SK-N-SH (cell line): ENCODE data around the gene GNB1L.

ENCODE experiments used
- EP300 ChIP-seq, 2 experiments: IDR thresholded peaks; 2 replicates each; pipeline versions ENCODE4 v1.4.0 to v1.6.1; 2012; ENCODE audit warnings: borderline replicate concordance in 1 of 2, low read depth in 1 of 2, low read length in 1 of 2
- GABPA ChIP-seq: IDR thresholded peaks from 2 replicates; pipeline ENCODE4 v1.4.0; 2012; ENCODE audit warnings: low read depth, mild to moderate bottlenecking
- MXI1 ChIP-seq: IDR thresholded peaks from 2 replicates; pipeline ENCODE4 v1.6.1; 2012; ENCODE audit warnings: mild to moderate bottlenecking, low read depth, low read length, improper control_type of control experiment
- RAD21 ChIP-seq: IDR thresholded peaks from 2 replicates; pipeline ENCODE4 v1.6.1; 2012; ENCODE audit warnings: mild to moderate bottlenecking, low read length
- RCOR1 ChIP-seq: fragments of 150-350 bp; IDR thresholded peaks from 2 replicates; pipeline ENCODE4 v1.6.1; 2017; ENCODE audit warnings: antibody characterized with exemption, low read length
- RXRA ChIP-seq: IDR thresholded peaks from 2 replicates; pipeline ENCODE4 v1.4.0; 2012; ENCODE audit warnings: low read depth, mild to moderate bottlenecking, borderline replicate concordance
- SMC3 ChIP-seq: IDR thresholded peaks from 2 replicates; pipeline ENCODE4 v1.6.1; 2012; ENCODE audit warnings: low read depth, low read length, improper control_type of control experiment
- TF ChIP-seq, protein P1 (sequence below): fragments of 150-350 bp; IDR thresholded peaks from 2 replicates; pipeline ENCODE4 v1.6.1; 2017; ENCODE audit warnings: antibody characterized with exemption, low read length, low read depth, borderline replicate concordance
- TF ChIP-seq, protein P2 (sequence below): fragments of 200-600 bp; sonication (generic); IDR thresholded peaks from 2 replicates; pipeline ENCODE4 v1.6.1; 2017; ENCODE audit warnings: antibody characterized with exemption, mild to moderate bottlenecking, moderate library complexity
- TF ChIP-seq, protein P3 (sequence below): fragments of 150-350 bp; IDR thresholded peaks from 2 replicates; pipeline ENCODE4 v1.6.1; 2016; ENCODE audit warnings: mild to moderate bottlenecking, low read depth, low read length
- TF ChIP-seq, protein P4 (sequence below): IDR thresholded peaks from 2 replicates; pipeline ENCODE4 v1.4.0; 2012; ENCODE audit warnings: low read depth, borderline replicate concordance
- TF ChIP-seq, protein P5 (sequence below): IDR thresholded peaks from 2 replicates; pipeline ENCODE4 v1.4.0; 2012; ENCODE audit warnings: low read depth

DNA sequence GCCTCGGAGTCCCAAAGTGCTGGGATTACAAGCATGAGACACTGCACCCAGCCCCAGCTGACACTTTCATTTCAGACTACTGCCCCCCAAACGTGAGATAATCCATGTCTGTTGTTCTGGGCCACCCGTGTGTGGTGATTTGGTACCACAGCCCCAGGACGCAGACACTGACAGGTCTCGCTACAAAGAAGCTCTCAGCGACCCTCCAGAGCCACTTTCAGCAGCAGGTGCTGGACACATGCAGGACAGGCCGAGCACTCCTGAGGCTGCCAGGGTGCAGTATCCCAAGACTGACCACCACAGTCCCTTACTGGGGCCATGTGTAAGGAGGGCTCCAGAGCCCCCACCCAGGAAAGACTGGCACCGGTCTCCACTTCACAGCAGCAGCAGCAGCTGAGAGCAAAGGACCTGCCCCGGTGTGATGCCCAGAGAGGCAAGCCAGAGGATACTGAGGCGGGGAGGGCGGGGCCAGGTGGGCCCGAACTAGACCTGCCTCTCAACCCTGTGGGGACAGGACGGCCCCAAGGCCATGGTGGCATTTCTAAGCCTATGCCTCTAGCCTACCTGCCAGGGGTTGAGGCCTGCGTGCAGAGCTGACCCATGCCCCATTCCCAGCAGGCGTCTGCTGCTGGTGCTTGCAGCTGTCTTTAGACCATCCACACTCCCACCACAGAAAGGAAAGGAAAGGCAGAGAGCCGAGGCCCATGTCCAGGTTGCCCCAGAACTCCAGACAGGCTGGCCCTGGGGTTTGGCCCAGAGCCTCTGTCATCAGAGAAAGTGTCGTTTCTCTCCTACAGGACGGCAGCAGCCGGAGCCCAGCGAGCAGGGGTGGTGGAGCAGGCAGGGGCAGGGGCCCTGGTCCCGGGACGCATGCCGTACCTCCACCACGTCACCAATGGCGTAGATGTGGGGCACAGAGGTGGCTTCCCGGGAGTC lies 28.0 kb upstream of the GNB1L start:
- TF ChIP-seq, protein P1, sequence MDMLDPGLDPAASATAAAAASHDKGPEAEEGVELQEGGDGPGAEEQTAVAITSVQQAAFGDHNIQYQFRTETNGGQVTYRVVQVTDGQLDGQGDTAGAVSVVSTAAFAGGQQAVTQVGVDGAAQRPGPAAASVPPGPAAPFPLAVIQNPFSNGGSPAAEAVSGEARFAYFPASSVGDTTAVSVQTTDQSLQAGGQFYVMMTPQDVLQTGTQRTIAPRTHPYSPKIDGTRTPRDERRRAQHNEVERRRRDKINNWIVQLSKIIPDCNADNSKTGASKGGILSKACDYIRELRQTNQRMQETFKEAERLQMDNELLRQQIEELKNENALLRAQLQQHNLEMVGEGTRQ: no peak
- TF ChIP-seq, protein P2, sequence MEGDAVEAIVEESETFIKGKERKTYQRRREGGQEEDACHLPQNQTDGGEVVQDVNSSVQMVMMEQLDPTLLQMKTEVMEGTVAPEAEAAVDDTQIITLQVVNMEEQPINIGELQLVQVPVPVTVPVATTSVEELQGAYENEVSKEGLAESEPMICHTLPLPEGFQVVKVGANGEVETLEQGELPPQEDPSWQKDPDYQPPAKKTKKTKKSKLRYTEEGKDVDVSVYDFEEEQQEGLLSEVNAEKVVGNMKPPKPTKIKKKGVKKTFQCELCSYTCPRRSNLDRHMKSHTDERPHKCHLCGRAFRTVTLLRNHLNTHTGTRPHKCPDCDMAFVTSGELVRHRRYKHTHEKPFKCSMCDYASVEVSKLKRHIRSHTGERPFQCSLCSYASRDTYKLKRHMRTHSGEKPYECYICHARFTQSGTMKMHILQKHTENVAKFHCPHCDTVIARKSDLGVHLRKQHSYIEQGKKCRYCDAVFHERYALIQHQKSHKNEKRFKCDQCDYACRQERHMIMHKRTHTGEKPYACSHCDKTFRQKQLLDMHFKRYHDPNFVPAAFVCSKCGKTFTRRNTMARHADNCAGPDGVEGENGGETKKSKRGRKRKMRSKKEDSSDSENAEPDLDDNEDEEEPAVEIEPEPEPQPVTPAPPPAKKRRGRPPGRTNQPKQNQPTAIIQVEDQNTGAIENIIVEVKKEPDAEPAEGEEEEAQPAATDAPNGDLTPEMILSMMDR: no peak
- no peak for TF ChIP-seq EP300 (IDR thresholded peaks at IDR 0.05; ENCODE audit: borderline replicate concordance in 1 of 2, low read depth in 1 of 2, low read length in 1 of 2)
- TF ChIP-seq RXRA: no peak
- TF ChIP-seq, protein P3, sequence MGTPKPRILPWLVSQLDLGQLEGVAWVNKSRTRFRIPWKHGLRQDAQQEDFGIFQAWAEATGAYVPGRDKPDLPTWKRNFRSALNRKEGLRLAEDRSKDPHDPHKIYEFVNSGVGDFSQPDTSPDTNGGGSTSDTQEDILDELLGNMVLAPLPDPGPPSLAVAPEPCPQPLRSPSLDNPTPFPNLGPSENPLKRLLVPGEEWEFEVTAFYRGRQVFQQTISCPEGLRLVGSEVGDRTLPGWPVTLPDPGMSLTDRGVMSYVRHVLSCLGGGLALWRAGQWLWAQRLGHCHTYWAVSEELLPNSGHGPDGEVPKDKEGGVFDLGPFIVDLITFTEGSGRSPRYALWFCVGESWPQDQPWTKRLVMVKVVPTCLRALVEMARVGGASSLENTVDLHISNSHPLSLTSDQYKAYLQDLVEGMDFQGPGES: no peak
- no peak for TF ChIP-seq GABPA
- TF ChIP-seq RAD21: no peak
- TF ChIP-seq, protein P4, sequence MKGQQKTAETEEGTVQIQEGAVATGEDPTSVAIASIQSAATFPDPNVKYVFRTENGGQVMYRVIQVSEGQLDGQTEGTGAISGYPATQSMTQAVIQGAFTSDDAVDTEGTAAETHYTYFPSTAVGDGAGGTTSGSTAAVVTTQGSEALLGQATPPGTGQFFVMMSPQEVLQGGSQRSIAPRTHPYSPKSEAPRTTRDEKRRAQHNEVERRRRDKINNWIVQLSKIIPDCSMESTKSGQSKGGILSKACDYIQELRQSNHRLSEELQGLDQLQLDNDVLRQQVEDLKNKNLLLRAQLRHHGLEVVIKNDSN: no peak
- no peak for TF ChIP-seq SMC3
- TF ChIP-seq MXI1: no peak
- TF ChIP-seq RCOR1: no peak
- TF ChIP-seq, protein P5, sequence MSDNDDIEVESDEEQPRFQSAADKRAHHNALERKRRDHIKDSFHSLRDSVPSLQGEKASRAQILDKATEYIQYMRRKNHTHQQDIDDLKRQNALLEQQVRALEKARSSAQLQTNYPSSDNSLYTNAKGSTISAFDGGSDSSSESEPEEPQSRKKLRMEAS: no peak
